ENCODE results near the gene IGFL2.

DNA sequence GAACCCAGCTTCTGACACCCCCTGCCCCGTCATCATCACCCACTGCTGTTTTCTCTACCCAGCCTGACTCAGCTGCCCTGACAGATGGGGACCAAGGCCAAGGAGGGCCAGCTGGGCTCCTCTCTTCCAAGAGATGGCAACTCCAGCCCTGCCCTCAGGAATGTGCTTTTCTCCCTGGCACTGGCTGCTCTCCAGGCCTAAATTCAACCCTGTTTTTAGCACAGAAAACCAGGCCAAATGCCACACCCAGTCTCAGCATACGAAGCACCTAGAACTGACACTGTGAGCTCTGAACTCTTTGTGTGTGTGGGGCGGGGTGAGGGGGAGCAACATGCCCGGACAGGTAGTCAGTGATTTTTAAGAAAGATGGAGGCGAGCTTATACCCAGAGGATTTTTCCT lies 58.1 kb downstream of the IGFL2 start:
- TF ChIP-seq, protein P1, sequence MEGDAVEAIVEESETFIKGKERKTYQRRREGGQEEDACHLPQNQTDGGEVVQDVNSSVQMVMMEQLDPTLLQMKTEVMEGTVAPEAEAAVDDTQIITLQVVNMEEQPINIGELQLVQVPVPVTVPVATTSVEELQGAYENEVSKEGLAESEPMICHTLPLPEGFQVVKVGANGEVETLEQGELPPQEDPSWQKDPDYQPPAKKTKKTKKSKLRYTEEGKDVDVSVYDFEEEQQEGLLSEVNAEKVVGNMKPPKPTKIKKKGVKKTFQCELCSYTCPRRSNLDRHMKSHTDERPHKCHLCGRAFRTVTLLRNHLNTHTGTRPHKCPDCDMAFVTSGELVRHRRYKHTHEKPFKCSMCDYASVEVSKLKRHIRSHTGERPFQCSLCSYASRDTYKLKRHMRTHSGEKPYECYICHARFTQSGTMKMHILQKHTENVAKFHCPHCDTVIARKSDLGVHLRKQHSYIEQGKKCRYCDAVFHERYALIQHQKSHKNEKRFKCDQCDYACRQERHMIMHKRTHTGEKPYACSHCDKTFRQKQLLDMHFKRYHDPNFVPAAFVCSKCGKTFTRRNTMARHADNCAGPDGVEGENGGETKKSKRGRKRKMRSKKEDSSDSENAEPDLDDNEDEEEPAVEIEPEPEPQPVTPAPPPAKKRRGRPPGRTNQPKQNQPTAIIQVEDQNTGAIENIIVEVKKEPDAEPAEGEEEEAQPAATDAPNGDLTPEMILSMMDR (IDR thresholded peaks at IDR 0.05; ENCODE audit: insufficient read depth, low read depth, low read length), result no peak
- TF ChIP-seq EZH2 (IDR thresholded peaks at IDR 0.05; ENCODE audit: insufficient read depth, low read length), result no peak

All from astrocyte (in vitro differentiated cells and primary cell).